ENCODE results near the gene PKIB.
"Not testable (repeated sequence)": the region's sequence is repeated elsewhere in the genome, so short reads cannot be mapped to it uniquely, and the experiment has no call there.

DNA sequence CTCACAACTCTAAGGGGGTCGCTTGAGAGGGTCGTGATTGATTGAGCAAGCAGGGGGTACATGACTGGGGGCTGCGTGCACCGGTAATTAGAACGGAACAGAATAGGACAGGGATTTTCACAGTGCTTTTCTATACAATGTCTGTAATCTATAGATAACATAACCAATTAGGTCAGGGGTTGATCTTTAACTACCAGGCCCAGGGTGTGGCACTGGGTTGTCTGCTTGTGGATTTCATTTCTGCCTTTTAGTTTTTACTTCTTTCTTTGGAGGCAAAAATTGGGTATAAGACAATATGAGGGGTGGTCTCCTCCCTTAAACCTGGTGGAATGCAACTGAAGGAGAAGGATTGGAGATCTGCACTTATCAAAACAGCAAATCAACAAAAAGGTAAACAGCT lies 138.7 kb downstream of the PKIB start:
- TF ChIP-seq, protein P1, sequence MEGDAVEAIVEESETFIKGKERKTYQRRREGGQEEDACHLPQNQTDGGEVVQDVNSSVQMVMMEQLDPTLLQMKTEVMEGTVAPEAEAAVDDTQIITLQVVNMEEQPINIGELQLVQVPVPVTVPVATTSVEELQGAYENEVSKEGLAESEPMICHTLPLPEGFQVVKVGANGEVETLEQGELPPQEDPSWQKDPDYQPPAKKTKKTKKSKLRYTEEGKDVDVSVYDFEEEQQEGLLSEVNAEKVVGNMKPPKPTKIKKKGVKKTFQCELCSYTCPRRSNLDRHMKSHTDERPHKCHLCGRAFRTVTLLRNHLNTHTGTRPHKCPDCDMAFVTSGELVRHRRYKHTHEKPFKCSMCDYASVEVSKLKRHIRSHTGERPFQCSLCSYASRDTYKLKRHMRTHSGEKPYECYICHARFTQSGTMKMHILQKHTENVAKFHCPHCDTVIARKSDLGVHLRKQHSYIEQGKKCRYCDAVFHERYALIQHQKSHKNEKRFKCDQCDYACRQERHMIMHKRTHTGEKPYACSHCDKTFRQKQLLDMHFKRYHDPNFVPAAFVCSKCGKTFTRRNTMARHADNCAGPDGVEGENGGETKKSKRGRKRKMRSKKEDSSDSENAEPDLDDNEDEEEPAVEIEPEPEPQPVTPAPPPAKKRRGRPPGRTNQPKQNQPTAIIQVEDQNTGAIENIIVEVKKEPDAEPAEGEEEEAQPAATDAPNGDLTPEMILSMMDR (IDR thresholded peaks at IDR 0.05; ENCODE audit: extremely low read depth in 1 of 2, insufficient read depth in 1 of 2, low read depth in 1 of 2, low read length in 2 of 2), result not testable (repeated sequence)
- not testable (repeated sequence) for TF ChIP-seq EZH2 (IDR thresholded peaks at IDR 0.05; ENCODE audit: borderline replicate concordance, low read depth, low read length, severe bottlenecking); MYC (IDR thresholded peaks at IDR 0.05; ENCODE audit: low read depth, low read length); POLR2AphosphoS5 (IDR thresholded peaks at IDR 0.05; ENCODE audit: insufficient read depth, low read depth, low read length); POLR2A (IDR thresholded peaks at IDR 0.05; ENCODE audit: low read depth, low read length); FOS (IDR thresholded peaks at IDR 0.05; ENCODE audit: borderline replicate concordance, insufficient read depth, low read length)

Measured in endothelial cell of umbilical vein (primary cell).